BJ (cell line): ENCODE results near the gene YBX1. TPM values are rescaled to one million over a fixed set of nuclear protein-coding genes. Genes with fewer than 3 reads are reported as not detected.

Source experiments
- CTCF ChIA-PET: fragments of 350-600 bp; formaldehyde crosslinking; extraction: SDS; loops from one replicate; lab custom pipeline; 2021; ENCODE audit warnings: antibody characterized with exemption, inconsistent platforms; lab: Yijun Ruan, JAX
- POLR2A ChIA-PET: fragments of 300-600 bp; sonication (Branson Sonifier 250); formaldehyde crosslinking; extraction: SDS; loops from one replicate; lab custom pipeline; 2021; ENCODE audit warnings: antibody characterized with exemption; lab: Charles Lee
- DNase-seq: peaks from one replicate; pipeline ENCODE4 v3.0.0-alpha.2; 2011; ENCODE audit warnings: low read depth
- H3K27me3 ChIP-seq: 2 replicates; pipeline ENCODE4 v1.6.0; 2011; ENCODE audit warnings: low read length; ENCODE audit not compliant: control insufficient read depth, insufficient read depth
- H3K36me3 ChIP-seq: 2 replicates; pipeline ENCODE4 v1.5.1; 2011; ENCODE audit warnings: low read length; ENCODE audit not compliant: control insufficient read depth, insufficient read depth
- H3K4me3 ChIP-seq: 2 replicates; pipeline ENCODE4 v1.5.1; 2011; ENCODE audit warnings: low read depth, mild to moderate bottlenecking, control low read depth, low read length
- CTCF ChIP-seq: IDR thresholded peaks from 2 replicates; pipeline ENCODE4 v1.5.1; 2011; ENCODE audit warnings: low read depth, mild to moderate bottlenecking, control low read depth, inconsistent platforms, low read length, moderate library complexity; ENCODE audit not compliant: insufficient read depth
- polyA plus RNA-seq: library from polyadenylated mRNA; depleted of rRNA; stranded (reverse); fragments of >200 nt; gene quantifications from 2 replicates; pipeline ENCODE4 v1.2.3, GENCODE V29; 2011

Gene YBX1
- polyA plus RNA-seq, 1 experiment: 387 TPM

GRCh38 chr1:42741706-42742105 is 59.5 kb downstream of the YBX1 start:
- no peaks in the 10 kb centered on the region for H3K27me3 ChIP-seq
- TF ChIP-seq CTCF: no peak
- CTCF ChIA-PET: no interaction called here
- DNase-seq: no peak
- no peak overlapping the region for H3K4me3 ChIP-seq
- POLR2A ChIA-PET: no interaction called here
- peaks cover 9% of the 10 kb centered on the region for H3K36me3 ChIP-seq

DNA sequence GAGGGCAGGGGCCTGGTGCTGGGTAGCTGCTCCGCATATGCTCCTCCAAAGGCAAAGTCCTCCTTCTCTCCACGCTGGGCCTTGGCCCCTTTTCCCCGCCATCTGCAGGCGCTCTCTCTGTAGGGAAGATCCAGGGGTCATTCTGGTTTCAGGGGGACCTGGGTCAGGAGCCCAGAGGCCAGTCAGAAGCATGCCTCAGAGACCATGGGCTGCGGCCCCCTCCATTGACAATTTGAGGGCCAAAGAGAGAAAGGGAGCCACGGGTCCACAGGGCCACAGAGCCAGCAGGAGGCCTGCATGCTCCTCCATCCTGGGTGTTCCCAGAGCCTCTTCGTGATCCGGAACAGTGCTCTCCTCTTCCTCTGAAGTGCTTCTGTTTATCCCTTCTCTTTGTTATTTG is 59.9 kb downstream of the YBX1 start:
- H3K4me3 ChIP-seq: no peak overlapping the region
- ChIA-PET CTCF (no interaction called here), POLR2A (no interaction called here)
- no peaks in the 10 kb centered on the region for H3K27me3 ChIP-seq
- peaks cover 14% of the 10 kb centered on the region for H3K36me3 ChIP-seq
- DNase-seq: no peak
- TF ChIP-seq CTCF: no peak

- Histone ChIP-seq H3K27me3 (no peaks in the 10 kb centered on the region), H3K4me3 (no peak overlapping the region), H3K36me3 (peaks cover 18% of the 10 kb centered on the region)
- CTCF ChIA-PET: interaction anchor here (0.7 to 1.0 kb wide), 2 partner anchors 60 to 68 kb away, joined by 3 to 4 read pairs; no protein-coding TSS in a partner anchor
- no peak for TF ChIP-seq CTCF
- POLR2A ChIA-PET: no interaction called here
- DNase-seq: no peak
Observed at GRCh38 chr1:42742617-42743316, 60.5 kb downstream of the YBX1 start.

- ChIA-PET POLR2A (no interaction called here), CTCF (interaction anchor here (1.0 kb wide), 1 partner anchor 60 kb away, joined by 3 read pairs; no protein-coding TSS in a partner anchor)
- DNase-seq: no peak
- no peaks in the 10 kb centered on the region for H3K27me3 ChIP-seq
- H3K4me3 ChIP-seq: no peak overlapping the region
- no peak for TF ChIP-seq CTCF
- H3K36me3 ChIP-seq: peaks cover 23% of the 10 kb centered on the region
Observed at GRCh38 chr1:42743317-42744147, 61.3 kb downstream of the YBX1 start.

DNA sequence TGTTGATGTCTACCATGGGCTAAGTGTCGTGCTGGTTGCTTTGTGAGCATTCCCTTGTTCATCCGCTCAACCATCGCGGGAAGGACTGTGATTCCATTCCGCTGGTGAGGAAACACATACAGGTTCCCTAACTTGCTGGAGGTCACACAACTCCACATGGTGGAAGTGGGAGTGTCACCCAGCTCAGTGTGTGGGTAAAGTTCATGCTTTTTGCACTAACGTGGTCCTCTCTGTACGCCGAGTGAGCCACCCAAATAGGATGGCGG is 61.9 kb downstream of the YBX1 start:
- ChIA-PET CTCF (interaction anchor here (3.1 kb wide), 1 partner anchor 8 kb away, joined by 28 read pairs; no protein-coding TSS in a partner anchor), POLR2A (no interaction called here)
- TF ChIP-seq CTCF: no peak
- no peak overlapping the region for H3K4me3 ChIP-seq
- peaks cover 25% of the 10 kb centered on the region for H3K36me3 ChIP-seq
- no peaks in the 10 kb centered on the region for H3K27me3 ChIP-seq
- DNase-seq: no peak
